OCI-LY1 (cell line): ENCODE data around the gene CALCA.

Source experiments
- H2AFZ ChIP-seq: fragments of 200-600 bp; sonication (generic), shearing (Covaris generic); 2 replicates; pipeline ENCODE4 v1.6.0; 2014; ENCODE audit warnings: antibody characterized with exemption, mild to moderate bottlenecking, low read length
- H3F3A ChIP-seq: fragments of 200-600 bp; sonication (generic), shearing (Covaris generic); 2 replicates; pipeline ENCODE4 v1.6.0; 2014; ENCODE audit warnings: mild to moderate bottlenecking, antibody characterized with exemption, low read length, moderate library complexity; ENCODE audit not compliant: insufficient read depth
- H3K27ac ChIP-seq: fragments of 200-600 bp; sonication (generic); 2 replicates; pipeline ENCODE4 v1.5.1; 2014; ENCODE audit warnings: low read length, mixed run types, mild to moderate bottlenecking, low read depth; ENCODE audit not compliant: poor library complexity, severe bottlenecking
- H3K27me3 ChIP-seq: fragments of 200-600 bp; sonication (generic); 2 replicates; pipeline ENCODE4 v1.6.0; 2014; ENCODE audit warnings: antibody characterized with exemption, mild to moderate bottlenecking, low read length, moderate library complexity; ENCODE audit not compliant: insufficient read depth
- H3K36me3 ChIP-seq: fragments of 200-600 bp; sonication (generic); 2 replicates; pipeline ENCODE4 v1.6.1; 2014; ENCODE audit warnings: mild to moderate bottlenecking, antibody characterized with exemption, low read length, moderate library complexity, mixed read lengths; ENCODE audit not compliant: insufficient read depth
- H3K4me1 ChIP-seq: fragments of 200-600 bp; sonication (generic); 2 replicates; pipeline ENCODE4 v1.5.1; 2014; ENCODE audit warnings: mild to moderate bottlenecking, low read length, moderate library complexity; ENCODE audit not compliant: insufficient read depth, severe bottlenecking
- H3K4me2 ChIP-seq: fragments of 200-600 bp; sonication (generic), shearing (Covaris generic); 2 replicates; pipeline ENCODE4 v1.6.1; 2014; ENCODE audit warnings: low read length
- H3K4me3 ChIP-seq: fragments of 200-600 bp; sonication (generic); 2 replicates; pipeline ENCODE4 v1.5.1; 2014; ENCODE audit warnings: low read length, low read depth, mild to moderate bottlenecking, mixed read lengths; ENCODE audit not compliant: poor library complexity, severe bottlenecking
- H3K79me2 ChIP-seq: fragments of 200-600 bp; shearing (Covaris generic); 2 replicates; pipeline ENCODE4 v1.6.1; 2016; ENCODE audit warnings: mixed run types, low read length, mixed read lengths; ENCODE audit not compliant: insufficient read depth
- H3K9ac ChIP-seq: fragments of 200-600 bp; sonication (generic), shearing (Covaris generic); 2 replicates; pipeline ENCODE4 v1.6.1; 2014; ENCODE audit warnings: mild to moderate bottlenecking, low read length, mixed read lengths
- H3K9me2 ChIP-seq: fragments of 200-600 bp; sonication (generic), shearing (Covaris generic); 2 replicates; pipeline ENCODE4 v1.6.1; 2014; ENCODE audit warnings: low read depth, mild to moderate bottlenecking, low read length, mixed read lengths
- H3K9me3 ChIP-seq: fragments of 200-600 bp; shearing (Covaris generic); 2 replicates; pipeline ENCODE4 v1.6.1; 2014; ENCODE audit warnings: low read length, mixed read lengths
- H4K20me1 ChIP-seq: fragments of 200-600 bp; sonication (generic), shearing (Covaris generic); 2 replicates; pipeline ENCODE4 v1.6.0; 2016; ENCODE audit warnings: mild to moderate bottlenecking, low read length; ENCODE audit not compliant: insufficient read depth
- CTCF ChIP-seq: fragments of 200-600 bp; sonication (generic), shearing (Covaris generic); IDR thresholded peaks from 2 replicates; pipeline ENCODE4 v1.5.1; 2017; ENCODE audit warnings: mild to moderate bottlenecking, antibody characterized with exemption, low read length, moderate library complexity, mixed read lengths
- EZH2 ChIP-seq: fragments of 200-600 bp; sonication (generic), shearing (Covaris generic); IDR thresholded peaks from 2 replicates; pipeline ENCODE4 v1.8.0; 2017; ENCODE audit warnings: borderline replicate concordance, mixed run types, mild to moderate bottlenecking, antibody characterized with exemption, low read length, moderate library complexity, mixed read lengths

CALCA gene

GRCh38 chr11:14924318-14924717, 47.8 kb downstream of the CALCA start:
- Histone ChIP-seq H3K4me1 (no peaks in the 10 kb centered on the region), H3K4me3 (no peak overlapping the region), H3K27me3 (no peaks in the 10 kb centered on the region), H3F3A (no peaks in the 10 kb centered on the region), H3K9me2 (no peaks in the 10 kb centered on the region), H3K79me2 (no peaks in the 10 kb centered on the region), H2AFZ (no peak overlapping the region), H3K4me2 (no peak overlapping the region), H3K9ac (no peak overlapping the region), H3K27ac (no peak overlapping the region), H4K20me1 (no peaks in the 10 kb centered on the region), H3K9me3 (no peaks in the 10 kb centered on the region), H3K36me3 (no peaks in the 10 kb centered on the region)
- TF ChIP-seq EZH2 (no peak), CTCF (no peak)
